RKO (cell line): ENCODE measurements around the gene SYNJ1.
"Not testable (repeated sequence)": the region's sequence is repeated elsewhere in the genome, so short reads cannot be mapped to it uniquely, and the experiment has no call there.

ENCODE experiments used
- DNase-seq: peaks from one replicate; pipeline ENCODE4 v3.0.0-alpha.2; 2016; ENCODE audit warnings: low spot score

The SYNJ1 gene

GRCh38 chr21:32611471-32611997 is 116.3 kb downstream of the SYNJ1 start:
- DNase-seq: peak; percentile 47

GRCh38 chr21:32610940-32611339 is 116.9 kb downstream of the SYNJ1 start:
- not testable (repeated sequence) for DNase-seq

GRCh38 chr21:32608851-32609250 is 119.0 kb downstream of the SYNJ1 start:
- no peak for DNase-seq

- DNase-seq: no peak
These were observed 122.3 kb downstream of the SYNJ1 start for GRCh38 chr21:32605469-32605868.

- no peak for DNase-seq
These were observed 123.3 kb downstream of the SYNJ1 start for GRCh38 chr21:32604464-32604863.

- no peak for DNase-seq
These were observed 124.7 kb downstream of the SYNJ1 start for GRCh38 chr21:32603131-32603530.

GRCh38 chr21:32602099-32602498 is 125.7 kb downstream of the SYNJ1 start:
- DNase-seq: no peak

- no peak for DNase-seq
These were observed 128.3 kb downstream of the SYNJ1 start for GRCh38 chr21:32599526-32599925.

GRCh38 chr21:32599091-32599490 is 128.7 kb downstream of the SYNJ1 start:
- DNase-seq: no peak

GRCh38 chr21:32597205-32597604 is 130.6 kb downstream of the SYNJ1 start:
- DNase-seq: peak; percentile 99

GRCh38 chr21:32595431-32595830 is 132.4 kb downstream of the SYNJ1 start:
- DNase-seq: no peak

GRCh38 chr21:32593690-32594089 is 134.1 kb downstream of the SYNJ1 start:
- DNase-seq: no peak

- no peak for DNase-seq
These were observed 134.8 kb downstream of the SYNJ1 start for GRCh38 chr21:32592929-32593502.

- no peak for DNase-seq
These were observed 137.7 kb downstream of the SYNJ1 start for GRCh38 chr21:32590130-32590529.

GRCh38 chr21:32587651-32588050 is 140.2 kb downstream of the SYNJ1 start:
- DNase-seq: no peak

GRCh38 chr21:32587120-32587519 is 140.7 kb downstream of the SYNJ1 start:
- DNase-seq: no peak

- no peak for DNase-seq
These were observed 141.8 kb downstream of the SYNJ1 start for GRCh38 chr21:32585970-32586369.

GRCh38 chr21:32585042-32585710 is 142.6 kb downstream of the SYNJ1 start, which contains the start of gene TCP10L:
TCP10L (minus strand) TSS chr21:32585523; CDS start chr21:32584304, 1,219 bp downstream.
- no peak for DNase-seq

- no peak for DNase-seq
These were observed 143.3 kb downstream of the SYNJ1 start for GRCh38 chr21:32584472-32584871.

- no peak for DNase-seq
These were observed 146.1 kb downstream of the SYNJ1 start for GRCh38 chr21:32581732-32582131.

- DNase-seq: no peak
These were observed 146.9 kb downstream of the SYNJ1 start for GRCh38 chr21:32580949-32581348.
